Keratinocyte (primary cell): ENCODE results near the gene AFG1L. TPM values are rescaled to one million over a fixed set of nuclear protein-coding genes. Genes with fewer than 3 reads are reported as not detected.

ENCODE experiments used
- DNase-seq: peaks from one replicate; pipeline ENCODE4 v3.0.0-alpha.2; 2011; ENCODE audit warnings: low read depth, missing footprints, low spot score
- FAIRE-seq: peaks from 2 replicates; lab custom pipeline; 2011; peaks lifted over from hg19 to GRCh38; lab: Jason Lieb, UNC
- H2AFZ ChIP-seq: 2 replicates; pipeline ENCODE4 v1.6.0; 2012; ENCODE audit warnings: low read length, control low read depth, inconsistent platforms; ENCODE audit not compliant: control insufficient read depth
- H3K27ac ChIP-seq: 2 replicates; pipeline ENCODE4 v1.5.1; 2011; ENCODE audit warnings: low read length; ENCODE audit not compliant: control insufficient read depth, insufficient read depth
- H3K27me3 ChIP-seq: 3 replicates; pipeline ENCODE4 v1.6.0; 2011; ENCODE audit warnings: low read length; ENCODE audit not compliant: control insufficient read depth, insufficient read depth; ENCODE audit errors: extremely low read depth
- H3K36me3 ChIP-seq, 2 experiments: 2 replicates in 1 of 2; 3 replicates in 1 of 2; pipeline ENCODE4 v1.5.1; 2011; ENCODE audit warnings: low read length in 2 of 2, mild to moderate bottlenecking in 1 of 2; ENCODE audit not compliant: control insufficient read depth in 2 of 2, insufficient read depth in 2 of 2; ENCODE audit errors: extremely low read depth in 1 of 2
- H3K4me1 ChIP-seq: 3 replicates; pipeline ENCODE4 v1.5.1; 2011; ENCODE audit warnings: low read length; ENCODE audit not compliant: control insufficient read depth, insufficient read depth; ENCODE audit errors: extremely low read depth
- H3K4me2 ChIP-seq: 3 replicates; pipeline ENCODE4 v1.6.0; 2011; ENCODE audit warnings: low read depth, low read length; ENCODE audit not compliant: control insufficient read depth, insufficient read depth; ENCODE audit errors: extremely low read depth
- H3K4me3 ChIP-seq, 3 experiments: fragments of 200-600 bp in 1 of 3; sonication (generic) in 1 of 3; 2 replicates in 2 of 3; 3 replicates in 1 of 3; pipeline ENCODE4 v1.5.1; 2011 to 2016; ENCODE audit warnings: low read length in 3 of 3, mild to moderate bottlenecking in 3 of 3, control low read depth in 2 of 3, inconsistent platforms in 1 of 3, low read depth in 1 of 3, mixed read lengths in 1 of 3, mixed run types in 1 of 3, moderate library complexity in 1 of 3; ENCODE audit not compliant: control insufficient read depth in 2 of 3, insufficient read depth in 2 of 3; ENCODE audit errors: extremely low read depth in 1 of 3
- H3K79me2 ChIP-seq: 2 replicates; pipeline ENCODE4 v1.6.0; 2012; ENCODE audit warnings: low read length; ENCODE audit not compliant: control insufficient read depth, insufficient read depth
- H3K9ac ChIP-seq: 3 replicates; pipeline ENCODE4 v1.6.0; 2011; ENCODE audit warnings: low read length; ENCODE audit not compliant: control insufficient read depth, insufficient read depth; ENCODE audit errors: extremely low read depth
- H3K9me1 ChIP-seq: 3 replicates; pipeline ENCODE4 v1.6.0; 2011; ENCODE audit warnings: low read length; ENCODE audit not compliant: control insufficient read depth, insufficient read depth; ENCODE audit errors: extremely low read depth
- H3K9me3 ChIP-seq: 2 replicates; pipeline ENCODE4 v1.5.1; 2012; ENCODE audit warnings: low read depth, low read length; ENCODE audit not compliant: control insufficient read depth
- H4K20me1 ChIP-seq: 3 replicates; pipeline ENCODE4 v1.6.0; 2011; ENCODE audit warnings: low read length; ENCODE audit not compliant: control insufficient read depth, insufficient read depth; ENCODE audit errors: extremely low read depth
- CTCF ChIP-seq, 3 experiments: IDR thresholded peaks in 1 of 3; conservative IDR thresholded peaks in 1 of 3; optimal IDR thresholded peaks in 1 of 3; 2 replicates in 2 of 3; 3 replicates in 1 of 3; pipeline versions ENCODE3 to v1.5.1; 2011; ENCODE audit warnings: low read length in 3 of 3, mild to moderate bottlenecking in 3 of 3, moderate library complexity in 2 of 3, control low read depth in 1 of 3, inconsistent platforms in 1 of 3; ENCODE audit not compliant: insufficient read depth in 2 of 3; ENCODE audit errors: extremely low read depth in 1 of 3
- EZH2 ChIP-seq: IDR thresholded peaks from one replicate; pipeline ENCODE4 v1.6.1; 2012; ENCODE audit warnings: inconsistent platforms, mild to moderate bottlenecking, low read length, moderate library complexity
- dilution Hi-C: fragments of 300-500 bp; cut with MboI; formaldehyde crosslinking; loops from one replicate; pipeline ENCODE4 v1.7.0; 2020; ENCODE audit warnings: low sequenced_read_pairs; ENCODE audit not compliant: extremely low pct_ligation_motif_present
- polyA plus RNA-seq, 5 experiments: library from polyadenylated mRNA; depleted of rRNA in 3 of 5; stranded (reverse) in 3 of 5; stranded (forward) in 1 of 5; unstranded in 1 of 5; fragments of >200 nt; gene quantifications; 1 replicate in 1 of 5; 2 replicates in 3 of 5; 3 replicates in 1 of 5; pipeline versions ENCODE4 v1.2.1 to v1.2.3, GENCODE V29; 2011 to 2012; ENCODE audit warnings: missing spikeins in 2 of 5, low read depth in 1 of 5, low replicate concordance in 1 of 5

The AFG1L gene
- polyA plus RNA-seq, 1 donor (not counting 4 experiments of a cell fraction or from before 2014, with no cell fraction given) = 3.1 TPM

DNA sequence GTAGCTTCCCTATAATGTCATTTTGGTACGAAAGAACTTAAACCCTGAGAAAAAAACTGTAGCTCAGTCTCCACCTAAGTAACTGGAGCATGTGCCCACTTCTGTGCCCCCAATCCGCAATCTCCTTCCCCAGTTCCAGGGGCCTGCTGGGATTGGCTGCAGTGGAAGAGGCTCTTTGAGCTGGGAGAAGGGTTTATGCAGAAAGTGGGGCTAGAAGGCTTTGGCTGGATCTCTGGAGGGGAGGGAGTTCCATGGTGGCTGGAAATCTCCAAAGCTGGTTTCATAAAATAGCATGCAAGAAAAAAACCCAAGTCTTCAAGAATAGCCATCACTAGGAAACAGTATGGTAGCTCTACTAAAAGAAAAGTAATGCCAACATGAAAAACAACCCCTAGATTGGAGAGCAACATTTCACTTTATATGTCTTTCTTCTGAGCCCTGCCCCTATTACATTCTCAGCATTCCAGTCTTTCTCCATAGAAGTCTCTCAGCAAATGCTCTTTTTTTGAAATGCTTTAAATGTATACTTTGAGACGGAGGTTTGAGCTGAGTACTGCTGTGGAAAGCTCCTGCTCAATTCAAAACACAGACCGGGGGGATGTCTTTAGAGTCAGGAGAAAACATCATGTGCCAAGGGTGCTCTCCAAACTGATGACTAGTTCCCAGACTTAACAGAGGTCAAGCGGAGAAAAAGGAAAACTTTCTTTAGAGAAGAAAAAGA lies 229.8 kb downstream of the AFG1L start:
- dilution Hi-C loops = no loop called here
- Histone ChIP-seq H3K79me2 (no peaks in the 10 kb centered on the region), H3K27ac (no peak overlapping the region), H3K4me2 (no peak overlapping the region), H3K9ac (no peak overlapping the region), H4K20me1 (no peaks in the 10 kb centered on the region), H3K9me3 (no peaks in the 10 kb centered on the region), H2AFZ (no peak overlapping the region), H3K27me3 (no peaks in the 10 kb centered on the region), H3K36me3 (peaks cover 0 to 2% of the 10 kb centered on the region in 2 experiments), H3K9me1 (no peaks in the 10 kb centered on the region), H3K4me1 (no peaks in the 10 kb centered on the region), H3K4me3 (no peak overlapping the region)
- FAIRE-seq (no peak), DNase-seq (no peak)
- TF ChIP-seq CTCF (optimal IDR thresholded peaks at IDR 0.05 in 1 of 3, IDR thresholded peaks at IDR 0.05 in 1 of 3, conservative IDR thresholded peaks at IDR 0.05 in 1 of 3; ENCODE audit: extremely low read depth in 1 of 3, insufficient read depth in 2 of 3, low read length in 3 of 3) (no peak), EZH2 (no peak)

DNA sequence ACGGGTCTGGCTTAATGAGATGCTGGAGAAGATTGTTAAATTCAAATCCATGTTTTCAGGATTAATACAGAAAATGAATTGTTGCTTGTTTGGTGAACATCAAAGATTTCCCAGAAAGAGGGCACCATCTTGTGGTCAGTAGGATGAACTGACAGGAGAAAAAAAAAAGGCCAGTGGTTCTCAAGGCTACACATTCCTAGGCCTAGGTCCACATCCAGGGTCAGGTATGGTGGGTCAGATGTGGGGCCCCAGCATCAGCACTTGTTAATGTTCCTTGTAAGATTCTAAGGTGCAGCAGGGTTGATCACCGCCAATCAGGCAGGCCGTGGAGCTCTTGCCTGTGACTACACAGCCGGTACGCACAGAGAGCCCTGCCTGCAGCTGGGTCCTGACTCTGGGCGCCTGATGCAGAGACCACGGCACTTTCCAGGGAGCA lies 231.9 kb downstream of the AFG1L start:
- DNase-seq (no peak), FAIRE-seq (peak; percentile 61)
- H2AFZ ChIP-seq = no peak overlapping the region
- dilution Hi-C loops = no loop called here
- H3K27ac ChIP-seq = no peak overlapping the region
- TF ChIP-seq EZH2 (no peak), CTCF (optimal IDR thresholded peaks at IDR 0.05 in 1 of 3, IDR thresholded peaks at IDR 0.05 in 1 of 3, conservative IDR thresholded peaks at IDR 0.05 in 1 of 3; ENCODE audit: extremely low read depth in 1 of 3, insufficient read depth in 2 of 3, low read length in 3 of 3) (peak; percentile 51 to 73 (median 71))
- H3K4me2 ChIP-seq = no peak overlapping the region
- H3K27me3 ChIP-seq = no peaks in the 10 kb centered on the region
- no peaks in the 10 kb centered on the region for H3K9me1 ChIP-seq
- H3K4me1 ChIP-seq = no peaks in the 10 kb centered on the region
- no peak overlapping the region for H3K4me3 ChIP-seq
- no peaks in the 10 kb centered on the region for H3K9me3 ChIP-seq
- H3K79me2 ChIP-seq = no peaks in the 10 kb centered on the region
- H4K20me1 ChIP-seq = no peaks in the 10 kb centered on the region
- peaks cover 0 to 2% of the 10 kb centered on the region in 2 experiments for H3K36me3 ChIP-seq
- no peak overlapping the region for H3K9ac ChIP-seq
